HG02571 (cell line): ENCODE measurements around the gene CROCC2.

Source experiments
- ATAC-seq: cut with Tn5 transposase; IDR thresholded peaks from one replicate; pipeline ENCODE4 v1.9.1; 2021; ENCODE audit warnings: mild to moderate bottlenecking, moderate library complexity; ENCODE audit not compliant: unreplicated experiment

The CROCC2 gene

GRCh38 chr2:240996161-240996833, 90.2 kb downstream of the CROCC2 start:
- ATAC-seq = no peak

GRCh38 chr2:240996834-240997140, 90.7 kb downstream of the CROCC2 start:
- no peak for ATAC-seq

GRCh38 chr2:240997141-240997855, 91.2 kb downstream of the CROCC2 start:
- no peak for ATAC-seq

- no peak for ATAC-seq
Measured at GRCh38 chr2:240997856-240998705, 91.9 kb downstream of the CROCC2 start, which contains the start of gene SNED1. TSS of gene SNED1 (plus strand) at chr2:240998618. CDS start at chr2:240998838, 220 bp downstream.

- no peak for ATAC-seq
Measured at GRCh38 chr2:240998706-240998994, 92.5 kb downstream of the CROCC2 start.

GRCh38 chr2:240998995-240999791, 93.1 kb downstream of the CROCC2 start:
- no peak for ATAC-seq

- no peak for ATAC-seq
Measured at GRCh38 chr2:240999873-241000541, 93.9 kb downstream of the CROCC2 start.

- ATAC-seq = no peak
Measured at GRCh38 chr2:241000831-241001321, 94.7 kb downstream of the CROCC2 start.

- no peak for ATAC-seq
Measured at GRCh38 chr2:241001413-241002274, 95.5 kb downstream of the CROCC2 start.

- ATAC-seq = no peak
Measured at GRCh38 chr2:241002275-241003046, 96.3 kb downstream of the CROCC2 start.

GRCh38 chr2:241003047-241003360, 96.9 kb downstream of the CROCC2 start:
- ATAC-seq = no peak

- no peak for ATAC-seq
Measured at GRCh38 chr2:241003369-241003768, 97.2 kb downstream of the CROCC2 start.

- no peak for ATAC-seq
Measured at GRCh38 chr2:241003830-241004564, 97.9 kb downstream of the CROCC2 start.

GRCh38 chr2:241005569-241005968, 99.4 kb downstream of the CROCC2 start:
- no peak for ATAC-seq

GRCh38 chr2:241006412-241006811, 100.3 kb downstream of the CROCC2 start:
- ATAC-seq = no peak

GRCh38 chr2:241007111-241007510, 101.0 kb downstream of the CROCC2 start:
- no peak for ATAC-seq

GRCh38 chr2:241007880-241008710, 102.0 kb downstream of the CROCC2 start:
- ATAC-seq = no peak
